Measurements from ENCODE around the gene LDLRAD2. TPM values are rescaled to one million over a fixed set of nuclear protein-coding genes. Genes with fewer than 3 reads are reported as not detected.

LDLRAD2 gene
- total RNA-seq, 1 experiment from 2014 or later = not detected

DNA sequence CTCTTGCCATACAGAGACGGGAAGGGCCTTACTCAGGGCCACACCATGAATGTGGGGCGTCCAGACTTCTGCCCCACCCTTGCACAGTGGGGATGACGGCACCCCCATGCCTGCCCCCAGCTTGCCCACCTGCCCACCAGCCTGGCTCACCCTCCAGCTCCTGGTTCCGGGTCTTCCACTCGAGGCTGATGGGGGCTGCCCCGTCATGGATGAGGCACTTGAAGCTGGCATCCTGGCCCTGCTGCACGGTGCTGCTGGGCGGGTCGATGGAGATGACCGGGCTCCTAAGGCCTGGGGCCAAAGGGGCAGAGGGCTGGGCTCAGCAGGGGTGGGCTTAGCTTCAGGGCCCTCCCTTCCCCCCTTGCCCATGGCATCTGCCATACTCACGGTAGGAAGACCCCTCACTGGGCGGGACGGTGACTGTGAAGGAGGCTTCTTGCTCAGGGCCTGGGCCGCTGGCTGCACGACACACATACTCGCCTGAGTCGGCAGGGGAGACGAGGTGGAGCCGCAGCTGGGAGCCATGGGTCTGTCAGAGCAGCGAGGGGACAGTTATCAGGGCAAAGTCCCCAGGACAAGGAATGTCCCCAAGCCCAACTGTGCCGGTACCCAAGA lies 29.9 kb downstream of the LDLRAD2 start:
- ATAC-seq (no peak), DNase-seq (ENCODE audit: low read depth, low spot score) (no peak)
- CTCF ChIA-PET = no interaction called here
- POLR2A ChIA-PET = no interaction called here
- no peaks in the 10 kb centered on the region for H3K4me1 ChIP-seq (ENCODE audit: control insufficient read depth in 1 of 2, insufficient read depth in 2 of 2, low read length in 2 of 2)
- H3K9ac ChIP-seq (ENCODE audit: low read length) = no peak overlapping the region
- H3K9me3 ChIP-seq (ENCODE audit: control insufficient read depth in 1 of 2, insufficient read depth in 1 of 2, low read depth in 1 of 2, low read length in 2 of 2) = no peaks in the 10 kb centered on the region
- peaks cover 0 to 3% of the 10 kb centered on the region in 2 experiments; a peak in 1 of 4 replicates for H3K36me3 ChIP-seq (ENCODE audit: control insufficient read depth in 1 of 2, insufficient read depth in 2 of 2, low read length in 2 of 2)
- H3K79me2 ChIP-seq (ENCODE audit: insufficient read depth, low read length) = no peaks in the 10 kb centered on the region
- H3K4me2 ChIP-seq (ENCODE audit: low read length) = no peak overlapping the region
- BruUV-seq (replicated peaks) = no TSS peak
- no peaks in the 10 kb centered on the region for H3K27me3 ChIP-seq (ENCODE audit: insufficient read depth, low read length)
- no peak overlapping the region for H3K27ac ChIP-seq (ENCODE audit: low read depth, low read length)
- TF ChIP-seq YY1 (IDR thresholded peaks at IDR 0.05; ENCODE audit: extremely low read depth, insufficient replicate concordance, low read depth, low read length) (no peak), POLR2AphosphoS5 (IDR thresholded peaks at IDR 0.05; ENCODE audit: low read depth, low read length) (no peak), ELF1 (IDR thresholded peaks at IDR 0.05; ENCODE audit: borderline replicate concordance, low read depth) (no peak)
- TF ChIP-seq, protein P1, sequence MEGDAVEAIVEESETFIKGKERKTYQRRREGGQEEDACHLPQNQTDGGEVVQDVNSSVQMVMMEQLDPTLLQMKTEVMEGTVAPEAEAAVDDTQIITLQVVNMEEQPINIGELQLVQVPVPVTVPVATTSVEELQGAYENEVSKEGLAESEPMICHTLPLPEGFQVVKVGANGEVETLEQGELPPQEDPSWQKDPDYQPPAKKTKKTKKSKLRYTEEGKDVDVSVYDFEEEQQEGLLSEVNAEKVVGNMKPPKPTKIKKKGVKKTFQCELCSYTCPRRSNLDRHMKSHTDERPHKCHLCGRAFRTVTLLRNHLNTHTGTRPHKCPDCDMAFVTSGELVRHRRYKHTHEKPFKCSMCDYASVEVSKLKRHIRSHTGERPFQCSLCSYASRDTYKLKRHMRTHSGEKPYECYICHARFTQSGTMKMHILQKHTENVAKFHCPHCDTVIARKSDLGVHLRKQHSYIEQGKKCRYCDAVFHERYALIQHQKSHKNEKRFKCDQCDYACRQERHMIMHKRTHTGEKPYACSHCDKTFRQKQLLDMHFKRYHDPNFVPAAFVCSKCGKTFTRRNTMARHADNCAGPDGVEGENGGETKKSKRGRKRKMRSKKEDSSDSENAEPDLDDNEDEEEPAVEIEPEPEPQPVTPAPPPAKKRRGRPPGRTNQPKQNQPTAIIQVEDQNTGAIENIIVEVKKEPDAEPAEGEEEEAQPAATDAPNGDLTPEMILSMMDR (IDR thresholded peaks at IDR 0.05 in 2 of 3, conservative IDR thresholded peaks at IDR 0.05 in 1 of 3; ENCODE audit: borderline replicate concordance in 1 of 3, insufficient read depth in 1 of 3, low read depth in 2 of 3, low read length in 2 of 3) = no peak
- H3K4me3 ChIP-seq (replicated peaks in 1 of 2; ENCODE audit: low read depth in 1 of 2, low read length in 2 of 2) = no peak overlapping the region
- H3K9me2 ChIP-seq (ENCODE audit: insufficient read depth) = no peaks in the 10 kb centered on the region
- RAD21 ChIA-PET (ENCODE audit: low non-redundant PET in 1 of 2, low total read pairs in 2 of 2, uncharacterized antibody in 2 of 2, unreplicated experiment in 2 of 2) = no interaction called here
- intact Hi-C loops (cut with micrococcal nuclease) = no loop called here
- H4K20me1 ChIP-seq (ENCODE audit: insufficient read depth) = no peaks in the 10 kb centered on the region
- no peak overlapping the region for H2AFZ ChIP-seq (ENCODE audit: low read depth, low read length, poor library complexity, severe bottlenecking)

DNA sequence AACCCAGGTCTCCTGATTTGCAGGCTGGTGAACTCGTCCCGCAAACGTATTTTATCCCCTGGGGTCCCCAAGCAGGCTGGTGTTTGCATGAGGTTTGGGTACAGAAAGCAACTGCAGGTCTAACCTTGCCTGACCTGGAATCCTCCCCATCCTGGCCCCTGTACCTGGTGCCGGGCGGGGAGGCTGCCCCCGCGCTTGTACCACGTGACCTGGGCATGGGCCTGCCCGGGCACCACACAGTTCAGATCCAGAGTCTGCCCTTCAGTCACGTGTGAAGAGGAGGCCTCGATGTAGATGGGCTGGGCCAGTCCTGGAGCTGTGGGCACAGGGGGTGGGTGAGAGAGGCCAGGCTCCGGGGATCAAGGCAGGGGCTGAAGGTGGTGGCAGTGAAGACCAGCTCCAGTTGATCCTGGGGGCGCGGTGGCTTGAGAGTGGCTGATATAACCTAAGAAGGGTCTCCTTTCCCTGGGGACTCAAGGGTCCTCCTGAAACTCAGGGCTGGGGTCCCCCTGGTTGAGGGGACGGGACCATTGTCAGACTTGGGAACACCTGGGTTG lies 30.6 kb downstream of the LDLRAD2 start:
- H3K4me2 ChIP-seq (ENCODE audit: low read length) = no peak overlapping the region
- H3K9me3 ChIP-seq (ENCODE audit: control insufficient read depth in 1 of 2, insufficient read depth in 1 of 2, low read depth in 1 of 2, low read length in 2 of 2) = no peaks in the 10 kb centered on the region
- DNase-seq (ENCODE audit: low read depth, low spot score) (no peak), ATAC-seq (no peak)
- no peaks in the 10 kb centered on the region for H4K20me1 ChIP-seq (ENCODE audit: insufficient read depth)
- H2AFZ ChIP-seq (ENCODE audit: low read depth, low read length, poor library complexity, severe bottlenecking) = no peak overlapping the region
- CTCF ChIA-PET = no interaction called here
- no peaks in the 10 kb centered on the region for H3K9me2 ChIP-seq (ENCODE audit: insufficient read depth)
- H3K4me3 ChIP-seq (replicated peaks in 1 of 2; ENCODE audit: low read depth in 1 of 2, low read length in 2 of 2) = no peak overlapping the region
- no peaks in the 10 kb centered on the region for H3K79me2 ChIP-seq (ENCODE audit: insufficient read depth, low read length)
- H3K4me1 ChIP-seq (ENCODE audit: control insufficient read depth in 1 of 2, insufficient read depth in 2 of 2, low read length in 2 of 2) = no peaks in the 10 kb centered on the region
- POLR2A ChIA-PET = no interaction called here
- no peaks in the 10 kb centered on the region for H3K27me3 ChIP-seq (ENCODE audit: insufficient read depth, low read length)
- peaks cover 0 to 3% of the 10 kb centered on the region in 2 experiments; a peak in 1 of 4 replicates for H3K36me3 ChIP-seq (ENCODE audit: control insufficient read depth in 1 of 2, insufficient read depth in 2 of 2, low read length in 2 of 2)
- RAD21 ChIA-PET (ENCODE audit: low non-redundant PET in 1 of 2, low total read pairs in 2 of 2, uncharacterized antibody in 2 of 2, unreplicated experiment in 2 of 2) = no interaction called here
- H3K9ac ChIP-seq (ENCODE audit: low read length) = no peak overlapping the region
- intact Hi-C loops (cut with micrococcal nuclease) = no loop called here
- BruUV-seq (replicated peaks) = no TSS peak
- no peak overlapping the region for H3K27ac ChIP-seq (ENCODE audit: low read depth, low read length)
- TF ChIP-seq SIN3A (IDR thresholded peaks at IDR 0.05; ENCODE audit: low read depth) (no peak), ZFX (IDR thresholded peaks at IDR 0.05) (no peak), ZNF274 (IDR thresholded peaks at IDR 0.05; ENCODE audit: low read depth, low read length) (no peak), POLR2AphosphoS5 (IDR thresholded peaks at IDR 0.05; ENCODE audit: low read depth, low read length) (no peak), EGR1 (IDR thresholded peaks at IDR 0.05; ENCODE audit: low read depth) (no peak), JUND (IDR thresholded peaks at IDR 0.05) (no peak), CBX3 (IDR thresholded peaks at IDR 0.05; ENCODE audit: low read depth) (no peak), SP1 (IDR thresholded peaks at IDR 0.05; ENCODE audit: low read depth) (no peak)
- TF ChIP-seq, protein P2, sequence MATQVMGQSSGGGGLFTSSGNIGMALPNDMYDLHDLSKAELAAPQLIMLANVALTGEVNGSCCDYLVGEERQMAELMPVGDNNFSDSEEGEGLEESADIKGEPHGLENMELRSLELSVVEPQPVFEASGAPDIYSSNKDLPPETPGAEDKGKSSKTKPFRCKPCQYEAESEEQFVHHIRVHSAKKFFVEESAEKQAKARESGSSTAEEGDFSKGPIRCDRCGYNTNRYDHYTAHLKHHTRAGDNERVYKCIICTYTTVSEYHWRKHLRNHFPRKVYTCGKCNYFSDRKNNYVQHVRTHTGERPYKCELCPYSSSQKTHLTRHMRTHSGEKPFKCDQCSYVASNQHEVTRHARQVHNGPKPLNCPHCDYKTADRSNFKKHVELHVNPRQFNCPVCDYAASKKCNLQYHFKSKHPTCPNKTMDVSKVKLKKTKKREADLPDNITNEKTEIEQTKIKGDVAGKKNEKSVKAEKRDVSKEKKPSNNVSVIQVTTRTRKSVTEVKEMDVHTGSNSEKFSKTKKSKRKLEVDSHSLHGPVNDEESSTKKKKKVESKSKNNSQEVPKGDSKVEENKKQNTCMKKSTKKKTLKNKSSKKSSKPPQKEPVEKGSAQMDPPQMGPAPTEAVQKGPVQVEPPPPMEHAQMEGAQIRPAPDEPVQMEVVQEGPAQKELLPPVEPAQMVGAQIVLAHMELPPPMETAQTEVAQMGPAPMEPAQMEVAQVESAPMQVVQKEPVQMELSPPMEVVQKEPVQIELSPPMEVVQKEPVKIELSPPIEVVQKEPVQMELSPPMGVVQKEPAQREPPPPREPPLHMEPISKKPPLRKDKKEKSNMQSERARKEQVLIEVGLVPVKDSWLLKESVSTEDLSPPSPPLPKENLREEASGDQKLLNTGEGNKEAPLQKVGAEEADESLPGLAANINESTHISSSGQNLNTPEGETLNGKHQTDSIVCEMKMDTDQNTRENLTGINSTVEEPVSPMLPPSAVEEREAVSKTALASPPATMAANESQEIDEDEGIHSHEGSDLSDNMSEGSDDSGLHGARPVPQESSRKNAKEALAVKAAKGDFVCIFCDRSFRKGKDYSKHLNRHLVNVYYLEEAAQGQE (IDR thresholded peaks at IDR 0.05; ENCODE audit: low read depth) = no peak

Measured in HCT116 (cell line).